Right lobe of liver (tissue), 4 donors: ENCODE results near the gene SH2D3C.

Source experiments
- CTCF ChIP-seq, 4 donors: fragments of 200-600 bp in 3 of 4; fragments of 450-650 bp in 1 of 4; IDR thresholded peaks; one replicate each; pipeline versions ENCODE4 v1.5.1 to v1.8.0; 2016 to 2022; ENCODE audit warnings: antibody characterized with exemption in 4 of 4, mild to moderate bottlenecking in 2 of 4
- POLR2A ChIP-seq: fragments of 450-650 bp; IDR thresholded peaks from one replicate; pipeline ENCODE4 v1.6.1; 2017; ENCODE audit warnings: antibody characterized with exemption, mild to moderate bottlenecking
- donor health status: DM: no; HTN: no; CAD: no.
- donor health status: DM: no; HTN: no; CAD: no.
- donor health status: DM: no; HTN: yes; CAD: no.

GRCh38 chr9:127746959-127747569 is 31.4 kb downstream of the SH2D3C start:
- TF ChIP-seq CTCF (IDR thresholded peaks at IDR 0.05) (no peak), POLR2A (no peak)
